ENCODE measurements around the gene NR5A1.

DNA sequence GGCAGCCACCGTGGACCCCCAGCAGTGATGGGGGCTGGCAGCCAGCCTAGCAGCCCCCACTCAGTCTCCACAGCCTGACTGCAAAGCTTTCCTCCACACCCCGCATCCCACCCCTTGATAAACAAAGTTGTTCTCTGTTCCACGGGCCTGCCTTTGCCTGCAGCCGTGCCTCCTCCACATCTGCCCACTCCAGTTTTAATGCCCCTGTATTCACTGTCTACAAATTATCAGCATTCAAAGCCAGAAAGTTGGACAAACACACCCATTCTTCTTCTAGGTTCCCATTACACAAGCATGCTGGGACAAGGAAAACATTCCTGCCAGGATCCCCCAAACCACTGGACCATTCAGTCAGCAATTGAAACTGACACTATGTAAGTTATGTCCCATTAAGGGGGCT lies 23.0 kb upstream of the NR5A1 start:
- TF ChIP-seq CTCF (IDR thresholded peaks at IDR 0.05) (no peak), POLR2A (IDR thresholded peaks at IDR 0.05) (no peak), POLR2AphosphoS5 (IDR thresholded peaks at IDR 0.05; ENCODE audit: insufficient read depth in 1 of 2, low read depth in 1 of 2) (no peak)

Data from vagina (tissue), 2 donors.